Measurements from ENCODE around the gene VWA3A.
"Not testable (repeated sequence)": the region's sequence is repeated elsewhere in the genome, so short reads cannot be mapped to it uniquely, and the experiment has no call there.

Gene VWA3A

GRCh38 chr16:22093331-22093730 lies 990 bp downstream of the VWA3A start:
- TF ChIP-seq CTCF (conservative IDR thresholded peaks at IDR 0.05), result no peak
- no peak overlapping the region for H3K27ac ChIP-seq

GRCh38 chr16:22093996-22094395 lies 1.7 kb downstream of the VWA3A start:
- no peak for TF ChIP-seq CTCF (conservative IDR thresholded peaks at IDR 0.05)

GRCh38 chr16:22098405-22099255 lies 6.3 kb downstream of the VWA3A start:
- peak; percentile 76 for TF ChIP-seq CTCF (conservative IDR thresholded peaks at IDR 0.05)
- H3K27ac ChIP-seq, result no peak overlapping the region

More at GRCh38 chr16:22093996-22094395, 1.7 kb downstream of the VWA3A start:
- H3K27ac ChIP-seq, result no peak overlapping the region

GRCh38 chr16:22099256-22099975 lies 7.1 kb downstream of the VWA3A start:
- no peak overlapping the region for H3K27ac ChIP-seq
- peak; percentile 39; the same call in 1 of the 2 replicates for TF ChIP-seq CTCF (conservative IDR thresholded peaks at IDR 0.05)

GRCh38 chr16:22103441-22103840 lies 11.1 kb downstream of the VWA3A start:
- no peak overlapping the region for H3K27ac ChIP-seq
- no peak for TF ChIP-seq CTCF (conservative IDR thresholded peaks at IDR 0.05)

- no peak overlapping the region for H3K27ac ChIP-seq
- no peak for TF ChIP-seq CTCF (conservative IDR thresholded peaks at IDR 0.05)
These were observed 17.0 kb downstream of the VWA3A start for GRCh38 chr16:22109258-22109898.

GRCh38 chr16:22111629-22112028 lies 19.3 kb downstream of the VWA3A start:
- not testable (repeated sequence) for H3K27ac ChIP-seq
